ENCODE results near the gene GRWD1. TPM values are rescaled to one million over a fixed set of nuclear protein-coding genes. Genes with fewer than 3 reads are reported as not detected.

Gene GRWD1
- polyA plus RNA-seq, 1 experiment = 20.0 TPM

DNA sequence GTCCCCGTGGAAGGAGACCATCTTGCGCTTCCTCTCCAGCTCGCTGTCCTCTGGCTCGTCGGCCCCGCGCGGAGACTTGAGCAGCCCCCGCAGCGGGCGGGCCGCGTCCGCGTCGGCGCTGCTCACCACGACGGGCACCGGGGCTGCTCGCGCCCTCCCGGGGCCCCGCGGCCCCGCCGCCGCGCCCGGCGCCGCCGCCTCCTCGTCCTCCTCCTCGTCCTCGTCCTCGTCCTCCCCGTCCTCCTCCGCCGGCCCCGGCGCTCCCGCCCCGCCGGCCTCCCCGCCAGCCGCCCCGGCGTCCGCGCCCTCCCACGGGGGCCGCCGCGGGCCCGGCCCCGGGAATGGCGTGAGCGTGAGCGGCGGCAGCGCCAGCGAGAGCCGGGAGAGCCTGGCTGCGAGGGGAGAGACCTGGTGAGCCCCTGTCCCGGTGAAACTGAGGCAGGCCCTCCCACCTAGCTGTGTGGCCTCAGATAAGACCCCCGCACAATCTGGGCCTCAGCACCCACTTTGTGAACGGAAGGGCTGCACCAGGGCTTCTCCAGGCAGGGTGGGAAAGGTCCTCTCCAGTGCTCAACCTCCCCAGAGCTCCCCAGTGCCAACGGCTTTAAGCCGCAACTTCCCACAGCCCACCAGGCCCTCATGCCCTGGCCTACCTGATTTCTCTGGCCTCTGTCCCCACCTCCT is 48.1 kb downstream of the GRWD1 start:
- peak overlapping the region; percentile 75 for H3K4me3 ChIP-seq (ENCODE audit: low read depth, low read length)
- H3K27me3 ChIP-seq (ENCODE audit: control insufficient read depth, insufficient read depth, low read length) = peaks cover 5% of the 10 kb centered on the region; the same call in 1 of the 2 replicates
- CTCF ChIA-PET = interaction anchor here (0.9 to 11.9 kb wide), 4 partner anchors 12 to 174 kb away, joined by 3 to 161 read pairs (median 7); partner anchors contain the start of gene KDELR1
- POLR2A ChIA-PET = interaction anchor here (0.6 to 0.8 kb wide), 3 partner anchors 20 to 172 kb away, joined by 3 to 4 read pairs (median 3); a partner anchor contains a TSS
- no peaks in the 10 kb centered on the region for H3K36me3 ChIP-seq (ENCODE audit: control insufficient read depth, insufficient read depth, low read length)
- no peak for DNase-seq (ENCODE audit: low read depth)
- TF ChIP-seq, protein P1, sequence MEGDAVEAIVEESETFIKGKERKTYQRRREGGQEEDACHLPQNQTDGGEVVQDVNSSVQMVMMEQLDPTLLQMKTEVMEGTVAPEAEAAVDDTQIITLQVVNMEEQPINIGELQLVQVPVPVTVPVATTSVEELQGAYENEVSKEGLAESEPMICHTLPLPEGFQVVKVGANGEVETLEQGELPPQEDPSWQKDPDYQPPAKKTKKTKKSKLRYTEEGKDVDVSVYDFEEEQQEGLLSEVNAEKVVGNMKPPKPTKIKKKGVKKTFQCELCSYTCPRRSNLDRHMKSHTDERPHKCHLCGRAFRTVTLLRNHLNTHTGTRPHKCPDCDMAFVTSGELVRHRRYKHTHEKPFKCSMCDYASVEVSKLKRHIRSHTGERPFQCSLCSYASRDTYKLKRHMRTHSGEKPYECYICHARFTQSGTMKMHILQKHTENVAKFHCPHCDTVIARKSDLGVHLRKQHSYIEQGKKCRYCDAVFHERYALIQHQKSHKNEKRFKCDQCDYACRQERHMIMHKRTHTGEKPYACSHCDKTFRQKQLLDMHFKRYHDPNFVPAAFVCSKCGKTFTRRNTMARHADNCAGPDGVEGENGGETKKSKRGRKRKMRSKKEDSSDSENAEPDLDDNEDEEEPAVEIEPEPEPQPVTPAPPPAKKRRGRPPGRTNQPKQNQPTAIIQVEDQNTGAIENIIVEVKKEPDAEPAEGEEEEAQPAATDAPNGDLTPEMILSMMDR (IDR thresholded peaks at IDR 0.05; ENCODE audit: insufficient read depth, low read depth, low read length) = no peak

DNA sequence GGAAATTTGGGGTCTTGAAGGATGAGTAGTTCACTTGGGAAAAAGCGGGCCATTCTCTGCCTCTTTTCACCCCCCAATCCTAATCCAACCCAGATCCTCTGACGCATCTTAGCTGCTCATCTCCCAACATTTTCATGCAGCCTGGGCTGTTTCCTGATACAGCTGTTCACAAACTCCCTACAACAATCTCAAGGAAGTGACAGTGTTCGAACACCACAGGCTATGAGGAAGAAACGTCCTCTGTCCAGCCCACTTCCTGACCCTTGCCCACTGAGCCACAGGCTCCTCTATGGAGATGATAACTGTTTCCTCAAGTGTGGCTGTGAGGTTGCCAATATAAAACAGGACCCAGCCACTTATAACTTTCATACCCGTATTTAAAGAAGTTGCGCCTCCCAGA is 49.6 kb downstream of the GRWD1 start:
- Histone ChIP-seq H3K4me3 (ENCODE audit: low read depth, low read length) (no peak overlapping the region), H3K27me3 (ENCODE audit: control insufficient read depth, insufficient read depth, low read length) (peaks cover 10% of the 10 kb centered on the region), H3K36me3 (ENCODE audit: control insufficient read depth, insufficient read depth, low read length) (no peaks in the 10 kb centered on the region)
- no peak for DNase-seq (ENCODE audit: low read depth)
- TF ChIP-seq, protein P1 (IDR thresholded peaks at IDR 0.05; ENCODE audit: insufficient read depth, low read depth, low read length) = no peak
- POLR2A ChIA-PET = no interaction called here
- CTCF ChIA-PET = interaction anchor here (1.0 to 11.9 kb wide), 4 partner anchors 11 to 113 kb away, joined by 3 to 161 read pairs (median 5); no protein-coding TSS in a partner anchor

DNA sequence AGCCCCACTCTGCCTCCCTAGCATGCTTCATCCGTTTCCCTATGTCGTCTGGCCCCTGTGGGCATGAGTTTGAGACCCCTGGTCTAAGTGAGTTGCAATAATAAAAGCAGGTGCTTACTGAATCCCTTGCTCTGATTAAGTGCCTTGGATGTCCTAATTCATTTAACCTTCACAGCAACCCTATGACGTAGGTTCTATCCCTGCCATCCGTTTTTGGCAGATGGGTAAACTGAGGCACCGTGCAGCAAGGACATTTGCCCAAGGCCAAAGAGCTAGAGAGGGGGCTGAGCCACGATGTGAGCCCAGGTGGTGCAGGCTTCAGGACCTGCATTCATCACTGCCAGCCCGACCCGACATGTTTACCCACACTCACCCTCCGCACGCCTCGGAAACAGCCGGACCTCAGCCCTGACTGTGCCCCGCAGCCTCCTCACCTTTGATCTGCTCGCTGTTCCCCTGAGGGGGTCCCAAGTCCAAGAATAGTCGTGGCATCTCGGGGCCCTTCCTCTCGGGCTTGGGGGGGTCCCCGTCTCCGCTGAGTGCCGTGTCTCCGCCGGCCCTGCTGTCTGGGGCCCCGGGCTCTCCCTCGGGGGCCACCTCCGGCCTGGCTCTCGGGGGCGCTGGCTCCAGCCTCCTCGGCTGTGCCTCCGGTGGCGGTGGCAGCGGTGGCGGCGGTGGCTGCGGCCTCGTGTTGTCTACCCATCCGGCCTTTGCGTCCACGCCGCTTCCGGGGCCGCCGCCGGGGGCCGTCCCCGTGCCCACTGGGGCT is 51.4 kb downstream of the GRWD1 start:
- POLR2A ChIA-PET = no interaction called here
- DNase-seq (ENCODE audit: low read depth) = no peak
- H3K27me3 ChIP-seq (ENCODE audit: control insufficient read depth, insufficient read depth, low read length) = peaks cover 16% of the 10 kb centered on the region

DNA sequence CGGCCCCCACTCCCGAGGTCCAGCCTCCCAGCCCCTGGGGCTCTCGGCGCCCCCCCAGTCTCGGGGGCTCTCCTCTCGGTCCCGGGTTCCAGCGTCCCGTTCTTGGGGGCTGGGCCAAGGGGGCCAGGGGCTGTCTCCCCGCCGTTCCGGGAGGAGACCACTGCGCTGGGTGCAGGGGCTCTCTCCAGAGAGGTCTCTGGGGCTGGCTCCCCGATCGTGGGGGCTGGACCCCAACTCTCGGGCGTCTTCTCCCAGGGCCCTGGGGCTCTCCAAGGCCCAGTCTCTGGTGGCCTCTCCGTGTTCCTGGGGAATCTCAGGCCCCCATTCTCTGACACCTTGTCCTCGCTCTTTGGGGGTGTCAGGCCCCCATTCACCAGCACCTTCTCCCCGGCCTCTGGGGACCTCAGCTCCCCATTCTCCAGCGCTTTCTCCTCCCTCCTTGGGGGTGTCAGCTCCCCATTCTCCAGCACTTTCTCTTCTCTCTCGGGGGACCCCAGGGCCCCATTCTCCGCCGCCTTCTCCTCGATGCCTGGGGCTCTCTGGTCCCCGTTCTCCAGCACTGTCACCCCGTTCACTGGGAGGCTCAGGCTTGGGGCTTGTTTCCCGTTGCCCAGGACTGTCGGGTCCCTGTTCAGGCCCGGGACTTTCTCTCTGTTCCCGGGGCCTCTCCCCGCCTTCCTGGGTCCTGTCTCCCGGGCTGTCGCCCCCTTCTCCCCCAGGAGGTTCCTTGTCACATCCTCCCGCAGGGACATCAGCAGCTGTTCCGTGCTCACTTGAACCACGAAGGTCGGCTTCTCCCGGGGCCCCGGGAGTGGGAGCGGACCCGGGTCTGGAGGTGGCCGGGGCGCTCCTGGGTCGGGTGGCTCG is 52.2 kb downstream of the GRWD1 start:
- H3K36me3 ChIP-seq (ENCODE audit: control insufficient read depth, insufficient read depth, low read length) = no peaks in the 10 kb centered on the region
- POLR2A ChIA-PET = no interaction called here
- no peak for DNase-seq (ENCODE audit: low read depth)

More for the DNA sequence above, 51.4 kb downstream of the GRWD1 start:
- CTCF ChIA-PET = interaction anchor here (1.9 to 11.9 kb wide), 2 partner anchors 9 to 90 kb away, joined by 7 to 161 read pairs; no protein-coding TSS in a partner anchor
- H3K36me3 ChIP-seq (ENCODE audit: control insufficient read depth, insufficient read depth, low read length) = no peaks in the 10 kb centered on the region
- no peak overlapping the region for H3K4me3 ChIP-seq (ENCODE audit: low read depth, low read length)
- TF ChIP-seq, protein P1 (IDR thresholded peaks at IDR 0.05; ENCODE audit: insufficient read depth, low read depth, low read length) = no peak

More for the DNA sequence above, 52.2 kb downstream of the GRWD1 start:
- Histone ChIP-seq H3K27me3 (ENCODE audit: control insufficient read depth, insufficient read depth, low read length) (peaks cover 16% of the 10 kb centered on the region), H3K4me3 (ENCODE audit: low read depth, low read length) (no peak overlapping the region)
- CTCF ChIA-PET = interaction anchor here (11.9 kb wide), 1 partner anchor 89 kb away, joined by 161 read pairs; no protein-coding TSS in a partner anchor
- TF ChIP-seq, protein P1 (IDR thresholded peaks at IDR 0.05; ENCODE audit: insufficient read depth, low read depth, low read length) = no peak

Data from BJ (cell line).